Brain microvascular endothelial cell (primary cell): ENCODE measurements around the gene F11R.
A peak's percentile ranks its signal among the peaks of the same experiment; 100 is the strongest.

Experiments
- DNase-seq: peaks from one replicate; pipeline ENCODE4 v3.0.0-alpha.2; 2020
- H3K27ac ChIP-seq: fragments of 250-450 bp; sonication (Bioruptor Pico); 2 replicates; pipeline ENCODE4 v1.5.1; 2020; ENCODE audit warnings: mild to moderate bottlenecking, moderate library complexity
- H3K27me3 ChIP-seq: fragments of 250-450 bp; sonication (Bioruptor Pico); replicated peaks from 2 replicates; pipeline ENCODE4 v1.5.1; 2020; ENCODE audit warnings: mild to moderate bottlenecking
- H3K36me3 ChIP-seq: fragments of 250-450 bp; sonication (Bioruptor Pico); replicated peaks from 2 replicates; pipeline ENCODE4 v1.5.1; 2020; ENCODE audit warnings: mild to moderate bottlenecking
- H3K4me3 ChIP-seq: 2 replicates; pipeline ENCODE4 v1.5.1; 2011; ENCODE audit warnings: low read depth, mild to moderate bottlenecking, control low read depth, low read length, moderate library complexity
- in situ Hi-C: cut with HindIII; loops from 2 replicates; pipeline ENCODE4 v1.10.0; 2017; ENCODE audit warnings: low sequenced_read_pairs, low pct_ligation_motif_present
- TF ChIP-seq, protein P1 (sequence below): IDR thresholded peaks from 2 replicates; pipeline ENCODE4 v1.5.1; 2011; ENCODE audit warnings: low read depth, mild to moderate bottlenecking, moderate library complexity, low read length, control low read depth, inconsistent platforms; ENCODE audit errors: missing control alignments

F11R gene

DNA sequence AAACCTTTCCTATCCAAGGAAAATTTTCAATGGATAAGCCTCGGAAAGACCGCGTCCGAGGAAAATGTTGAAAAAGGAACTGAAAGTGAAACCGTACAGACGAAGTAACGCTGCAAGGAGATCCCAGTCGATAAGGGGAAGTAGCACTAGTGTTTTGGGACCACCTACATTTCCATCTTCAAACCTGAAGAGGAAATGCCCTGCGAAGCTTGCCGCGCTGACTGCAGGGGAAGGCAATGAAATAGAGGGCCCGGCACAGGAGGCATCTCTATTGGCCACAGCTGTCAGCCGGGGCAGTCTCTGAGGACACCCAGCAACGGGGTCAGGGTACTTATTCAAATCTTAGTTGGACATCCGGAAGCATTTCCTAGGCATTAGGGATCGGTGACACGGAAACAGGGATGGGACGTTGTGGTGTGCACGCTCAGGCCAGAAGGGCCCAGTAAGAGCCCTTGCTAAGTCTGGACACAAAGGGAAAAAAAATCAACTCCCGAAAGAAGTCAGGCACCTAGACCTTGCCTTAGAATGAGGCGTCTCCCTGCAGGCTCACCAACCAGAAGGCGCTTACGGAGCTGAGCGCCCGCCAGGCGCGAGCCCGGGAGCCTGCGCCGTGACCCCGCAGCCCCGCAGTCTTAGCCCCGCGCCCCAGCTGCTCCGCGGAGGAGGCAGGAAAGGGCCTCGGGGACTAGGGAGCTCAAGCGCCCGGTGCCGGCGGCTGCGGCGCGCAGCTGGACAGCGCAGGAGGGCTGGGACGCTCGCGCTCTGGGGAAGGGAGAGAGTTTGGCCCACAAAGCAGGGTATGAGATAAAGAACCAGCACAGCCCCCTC is 24.2 kb upstream of the F11R start:
- peak overlapping the region; percentile 96 for H3K27ac ChIP-seq
- in situ Hi-C loops: loop anchor here (25.0 kb wide), 1 partner anchor 92 kb away; the partner anchor contains the start of gene DEDD
- TF ChIP-seq, protein P1, sequence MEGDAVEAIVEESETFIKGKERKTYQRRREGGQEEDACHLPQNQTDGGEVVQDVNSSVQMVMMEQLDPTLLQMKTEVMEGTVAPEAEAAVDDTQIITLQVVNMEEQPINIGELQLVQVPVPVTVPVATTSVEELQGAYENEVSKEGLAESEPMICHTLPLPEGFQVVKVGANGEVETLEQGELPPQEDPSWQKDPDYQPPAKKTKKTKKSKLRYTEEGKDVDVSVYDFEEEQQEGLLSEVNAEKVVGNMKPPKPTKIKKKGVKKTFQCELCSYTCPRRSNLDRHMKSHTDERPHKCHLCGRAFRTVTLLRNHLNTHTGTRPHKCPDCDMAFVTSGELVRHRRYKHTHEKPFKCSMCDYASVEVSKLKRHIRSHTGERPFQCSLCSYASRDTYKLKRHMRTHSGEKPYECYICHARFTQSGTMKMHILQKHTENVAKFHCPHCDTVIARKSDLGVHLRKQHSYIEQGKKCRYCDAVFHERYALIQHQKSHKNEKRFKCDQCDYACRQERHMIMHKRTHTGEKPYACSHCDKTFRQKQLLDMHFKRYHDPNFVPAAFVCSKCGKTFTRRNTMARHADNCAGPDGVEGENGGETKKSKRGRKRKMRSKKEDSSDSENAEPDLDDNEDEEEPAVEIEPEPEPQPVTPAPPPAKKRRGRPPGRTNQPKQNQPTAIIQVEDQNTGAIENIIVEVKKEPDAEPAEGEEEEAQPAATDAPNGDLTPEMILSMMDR: no peak
- peak overlapping the region; percentile 90 for H3K4me3 ChIP-seq
- H3K27me3 ChIP-seq: no peaks in the 10 kb centered on the region
- H3K36me3 ChIP-seq: peaks cover 23% of the 10 kb centered on the region
- DNase-seq: peak; percentile 56

DNA sequence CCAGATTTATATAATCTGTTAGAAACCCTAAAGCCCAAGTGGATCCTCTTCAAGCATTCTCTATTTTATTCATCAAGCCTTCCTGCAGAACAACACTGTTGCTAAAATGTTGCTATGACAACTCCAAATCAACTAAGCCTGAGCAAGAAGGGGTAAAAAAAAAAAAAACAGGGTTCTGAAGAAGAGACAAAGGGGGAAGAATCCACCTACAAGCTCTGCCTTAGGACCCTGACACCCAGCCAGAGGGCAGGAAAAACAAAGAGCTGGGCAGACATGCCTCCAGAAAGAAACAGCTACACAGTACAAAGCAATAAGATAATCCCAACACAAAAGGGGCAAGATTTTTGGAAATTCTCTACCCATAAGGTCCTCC is 23.6 kb upstream of the F11R start:
- Histone ChIP-seq H3K36me3 (peaks cover 29% of the 10 kb centered on the region), H3K27ac (peak overlapping the region; percentile 96), H3K4me3 (peak overlapping the region; percentile 90), H3K27me3 (no peaks in the 10 kb centered on the region)
- no peak for DNase-seq
- TF ChIP-seq, protein P1: no peak
- in situ Hi-C loops: loop anchor here (25.0 kb wide), 1 partner anchor 93 kb away; the partner anchor contains the start of gene DEDD

DNA sequence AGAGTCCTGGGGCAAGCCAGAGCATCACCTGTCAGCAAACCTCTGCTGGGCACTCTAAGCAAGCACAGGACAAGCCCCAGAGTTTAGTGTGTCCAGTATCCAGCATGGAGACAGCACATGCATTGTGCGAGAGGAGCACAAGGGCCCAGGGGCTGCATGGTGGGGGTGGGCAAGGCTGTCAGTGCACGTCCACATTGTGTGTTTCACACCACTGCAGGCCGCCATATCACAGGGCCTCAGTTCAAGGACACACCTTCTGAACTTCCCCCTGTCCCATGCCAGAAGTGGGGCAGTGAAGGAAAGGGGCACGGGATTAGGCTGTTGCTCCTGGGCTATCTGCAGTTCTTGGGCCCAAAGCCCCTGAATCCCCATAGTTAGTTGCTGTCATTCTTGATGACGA is 18.6 kb upstream of the F11R start:
- H3K36me3 ChIP-seq: peaks cover 31% of the 10 kb centered on the region
- H3K27me3 ChIP-seq: no peaks in the 10 kb centered on the region
- no peak overlapping the region for H3K4me3 ChIP-seq
- no peak for DNase-seq
- TF ChIP-seq, protein P1: no peak
- in situ Hi-C loops: loop anchor here (25.0 kb wide), 1 partner anchor 98 kb away; the partner anchor contains the start of gene DEDD
- H3K27ac ChIP-seq: no peak overlapping the region

DNA sequence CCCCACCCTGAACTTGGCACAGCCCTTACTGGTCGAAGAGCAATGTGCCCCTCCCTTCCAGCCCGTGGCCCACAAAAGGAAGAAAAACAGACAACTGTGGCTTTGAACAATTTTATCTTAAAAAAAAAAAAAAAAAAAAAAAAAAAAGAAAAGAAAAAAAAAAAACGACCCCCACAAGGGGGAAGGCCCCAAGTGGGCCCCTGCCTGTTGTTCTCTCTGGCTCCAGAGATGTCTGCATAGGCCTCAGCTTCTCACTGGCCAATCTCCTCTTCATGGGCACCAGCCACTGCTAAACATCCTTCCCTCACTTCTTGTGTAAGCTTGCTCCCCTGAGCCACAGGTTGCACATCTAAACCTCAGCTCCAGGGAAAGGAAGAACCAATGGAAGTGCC is 18.2 kb upstream of the F11R start:
- DNase-seq: no peak
- no peak overlapping the region for H3K27ac ChIP-seq
- no peaks in the 10 kb centered on the region for H3K27me3 ChIP-seq
- H3K4me3 ChIP-seq: peak overlapping the region; percentile 54
- H3K36me3 ChIP-seq: peaks cover 31% of the 10 kb centered on the region
- in situ Hi-C loops: loop anchor here (25.0 kb wide), 1 partner anchor 98 kb away; the partner anchor contains the start of gene DEDD
- TF ChIP-seq, protein P1: no peak

DNA sequence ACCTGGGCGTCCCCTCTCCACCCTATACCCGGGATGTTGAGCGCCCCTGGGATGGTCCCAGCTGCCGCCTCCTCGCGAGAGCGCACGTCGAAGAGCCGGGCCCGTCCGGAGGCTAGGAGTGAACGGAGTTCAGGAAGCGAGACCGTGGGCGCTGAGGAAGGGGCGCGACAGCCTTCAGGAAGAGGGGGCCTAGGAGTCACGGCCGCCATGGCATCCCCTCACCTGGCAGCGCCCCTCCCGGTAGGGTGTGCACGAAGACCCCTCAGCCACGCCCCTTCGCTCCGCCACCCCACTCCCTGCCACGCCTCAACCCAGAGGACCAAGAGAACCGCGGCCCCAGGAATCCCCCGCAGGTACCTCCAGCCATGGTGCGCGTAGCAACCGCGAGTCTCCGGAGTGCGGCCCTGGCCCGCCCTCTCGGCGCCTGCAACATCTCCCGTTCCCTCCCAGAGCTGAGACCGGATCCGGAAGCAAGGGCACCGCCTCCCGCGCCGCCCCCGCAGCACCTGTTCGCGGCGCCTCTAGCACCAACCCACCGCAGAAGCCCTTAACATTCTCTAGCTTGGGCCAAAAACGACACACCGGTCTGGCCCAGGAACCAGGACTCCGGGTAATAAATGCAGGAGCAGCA is 17.7 kb upstream of the F11R start, which contains the start of gene TSTD1:
TSTD1 (minus strand) TSS at position 442 of the 631 bp plus-strand sequence; CDS start at position 367, 75 bp downstream.
- Histone ChIP-seq H3K4me3 (peak within 1 kb of the TSS; percentile 54), H3K27me3 (no peaks in the 10 kb centered on the region), H3K27ac (no peak within 1 kb of the TSS), H3K36me3 (peaks cover 31% of the 10 kb centered on the region)
- TF ChIP-seq, protein P1: no peak
- DNase-seq: no peak
- in situ Hi-C loops: loop anchor here (25.0 kb wide), 1 partner anchor 99 kb away; the partner anchor contains the start of gene DEDD
